ENCODE data around the gene TOX2.

Gene TOX2

DNA sequence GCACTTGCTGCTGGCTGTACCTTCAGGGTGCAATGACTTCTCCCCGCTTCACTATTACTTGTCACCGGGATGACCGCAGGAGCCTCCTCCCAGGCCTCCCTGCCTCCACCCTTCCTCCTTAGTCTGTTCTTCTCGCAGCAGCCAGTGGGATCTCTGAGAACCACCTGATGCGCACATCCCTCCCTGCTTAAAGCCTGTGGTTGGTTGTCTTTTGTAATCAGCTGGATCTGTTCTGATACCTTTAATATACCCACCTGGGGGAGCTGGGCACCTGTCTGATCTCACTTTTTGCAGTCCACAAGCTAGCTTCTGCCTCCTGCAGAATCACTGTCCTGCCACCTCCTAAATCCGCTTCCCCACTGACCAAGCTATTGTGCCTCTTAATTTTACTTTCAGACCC lies 34.6 kb downstream of the TOX2 start:
- H3K27ac ChIP-seq (ENCODE audit: insufficient read depth in 1 of 2, low read depth in 1 of 2, low read length in 2 of 2, poor library complexity in 1 of 2, severe bottlenecking in 2 of 2): no peak overlapping the region
- peaks cover 0 to 52% (median 36%) of the 10 kb centered on the region in 5 experiments for H3K27me3 ChIP-seq (replicated peaks in 2 of 5; ENCODE audit: control insufficient read depth in 4 of 5, insufficient read depth in 5 of 5, low read length in 4 of 5)
- H3K9me3 ChIP-seq (ENCODE audit: control extremely low read depth in 1 of 5, control insufficient read depth in 4 of 5, insufficient read depth in 2 of 5, low read depth in 1 of 5, low read length in 4 of 5): no peaks in the 10 kb centered on the region
- ChIA-PET POLR2A (no interaction called here), CTCF (no interaction called here)
- H3K36me3 ChIP-seq (ENCODE audit: control insufficient read depth in 4 of 4, insufficient read depth in 4 of 4, low read length in 3 of 4): no peaks in the 10 kb centered on the region
- DNase-seq: no peak
- H3K4me1 ChIP-seq (ENCODE audit: control extremely low read depth in 1 of 4, control insufficient read depth in 4 of 4, insufficient read depth in 4 of 4, low read length in 3 of 4): peaks cover 5 to 48% (median 27%) of the 10 kb centered on the region in 4 experiments
- WGBS (ENCODE audit: insufficient coverage): 96% methylated on average over 4 of the region's 6 CpGs
- no peak overlapping the region for H3K4me3 ChIP-seq (ENCODE audit: control insufficient read depth in 1 of 7, extremely low read depth in 1 of 7, insufficient read depth in 4 of 7, low read depth in 2 of 7, low read length in 6 of 7)

DNA sequence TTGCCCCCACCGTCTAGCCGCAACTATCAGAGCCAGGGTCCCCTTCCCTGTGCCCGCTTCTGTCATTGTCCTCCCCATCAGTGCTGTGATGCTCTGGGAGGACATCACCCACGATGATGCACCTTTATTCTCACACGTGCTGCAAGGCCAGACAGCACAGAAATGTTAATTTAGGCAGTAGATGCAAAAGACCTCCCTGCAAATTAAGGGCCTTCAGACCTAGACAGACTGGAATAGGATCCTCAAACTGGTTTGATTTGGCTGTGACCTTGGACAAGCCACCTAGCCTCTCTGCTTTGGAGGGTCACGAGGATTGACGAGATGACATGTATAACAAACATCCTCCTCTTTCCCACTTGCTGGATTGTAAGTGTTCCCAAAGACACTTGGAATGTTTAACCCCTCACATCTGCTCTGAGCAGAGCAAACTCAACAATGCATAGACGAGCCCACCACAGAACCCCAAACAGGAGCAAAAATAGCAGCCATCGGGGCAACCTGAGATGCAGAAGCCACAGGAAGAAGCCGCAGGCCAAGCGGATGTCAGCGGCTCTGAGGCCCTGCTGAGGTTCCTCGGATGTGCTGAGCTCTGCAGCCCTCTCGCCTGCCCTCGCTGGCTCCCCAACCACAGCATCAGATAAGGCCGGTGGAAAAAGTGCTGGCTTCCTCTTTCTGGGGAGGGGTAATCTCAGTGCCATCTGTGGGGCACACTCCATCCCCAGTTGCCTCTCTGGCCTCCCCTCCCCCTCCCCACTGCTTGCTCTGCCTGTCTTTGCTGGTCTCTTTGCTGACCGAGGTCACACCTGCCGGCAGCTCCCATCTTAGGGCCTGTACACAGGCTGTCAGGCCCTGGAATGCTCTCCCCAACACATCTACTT lies 35.3 kb downstream of the TOX2 start:
- peaks cover 0 to 54% (median 39%) of the 10 kb centered on the region in 5 experiments for H3K27me3 ChIP-seq (replicated peaks in 2 of 5; ENCODE audit: control insufficient read depth in 4 of 5, insufficient read depth in 5 of 5, low read length in 4 of 5)
- CTCF ChIA-PET: interaction anchor here (1.0 kb wide), 1 partner anchor 9 kb away, joined by 4 read pairs; no protein-coding TSS in a partner anchor
- DNase-seq: peak; percentile 81 to 97 (median 95)
- WGBS (ENCODE audit: insufficient coverage): 23% methylated on average over 13 of the region's 18 CpGs
- POLR2A ChIA-PET: interaction anchor here (0.6 kb wide), 1 partner anchor 503 kb away, joined by 3 read pairs; no protein-coding TSS in a partner anchor
- H3K36me3 ChIP-seq (ENCODE audit: control insufficient read depth in 4 of 4, insufficient read depth in 4 of 4, low read length in 3 of 4): no peaks in the 10 kb centered on the region
- no peaks in the 10 kb centered on the region for H3K9me3 ChIP-seq (ENCODE audit: control extremely low read depth in 1 of 5, control insufficient read depth in 4 of 5, insufficient read depth in 2 of 5, low read depth in 1 of 5, low read length in 4 of 5)
- H3K4me1 ChIP-seq (ENCODE audit: control extremely low read depth in 1 of 4, control insufficient read depth in 4 of 4, insufficient read depth in 4 of 4, low read length in 3 of 4): peaks cover 11 to 56% (median 34%) of the 10 kb centered on the region in 4 experiments
- peak overlapping the region in 4 of 7 experiments; percentile 5 to 32 (median 16) for H3K4me3 ChIP-seq (ENCODE audit: control insufficient read depth in 1 of 7, extremely low read depth in 1 of 7, insufficient read depth in 4 of 7, low read depth in 2 of 7, low read length in 6 of 7)
- H3K27ac ChIP-seq (ENCODE audit: insufficient read depth in 1 of 2, low read depth in 1 of 2, low read length in 2 of 2, poor library complexity in 1 of 2, severe bottlenecking in 2 of 2): no peak overlapping the region

DNA sequence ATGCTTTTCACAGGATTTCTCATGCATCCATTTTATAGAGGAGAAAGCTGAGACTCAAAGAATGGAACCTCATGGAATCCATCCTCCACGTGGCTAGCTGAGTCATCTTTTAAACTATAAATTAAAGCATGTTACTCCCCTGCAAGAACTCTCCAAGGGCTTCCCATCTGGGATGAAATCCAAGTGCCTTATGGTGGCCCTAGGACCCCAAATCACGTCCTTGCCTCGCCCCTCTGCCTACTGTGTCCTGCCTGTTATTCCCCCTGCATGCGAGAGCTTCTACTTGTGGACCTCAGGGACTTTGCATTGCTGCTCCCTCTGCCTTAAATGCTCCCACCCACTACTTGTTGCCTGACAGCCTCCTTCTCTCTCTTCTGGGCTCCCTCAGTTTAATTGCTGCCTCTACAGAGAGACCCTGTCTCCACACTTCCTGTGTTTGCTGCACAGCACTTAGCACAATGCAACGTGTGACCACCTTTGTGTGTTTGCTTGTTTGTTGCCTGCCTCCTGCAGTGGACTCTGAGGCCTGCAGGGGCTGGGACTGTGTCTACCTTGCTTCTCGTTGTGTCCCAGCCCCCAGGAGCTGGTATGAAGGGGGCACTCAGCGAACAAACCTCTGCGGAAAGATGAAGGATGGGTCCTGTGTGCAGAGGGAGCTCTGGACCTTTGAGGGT lies 39.4 kb downstream of the TOX2 start:
- peaks cover 0 to 51% (median 27%) of the 10 kb centered on the region in 5 experiments for H3K27me3 ChIP-seq (replicated peaks in 2 of 5; ENCODE audit: control insufficient read depth in 4 of 5, insufficient read depth in 5 of 5, low read length in 4 of 5)
- H3K4me1 ChIP-seq (ENCODE audit: control extremely low read depth in 1 of 4, control insufficient read depth in 4 of 4, insufficient read depth in 4 of 4, low read length in 3 of 4): peaks cover 13 to 60% (median 45%) of the 10 kb centered on the region in 4 experiments
- POLR2A ChIA-PET: interaction anchor here (0.6 kb wide), 1 partner anchor 600 kb away, joined by 3 read pairs; no protein-coding TSS in a partner anchor
- WGBS (ENCODE audit: insufficient coverage): 79% methylated on average over 7 of the region's 8 CpGs
- no peak for DNase-seq
- peaks cover 0 to 7% (median 3%) of the 10 kb centered on the region in 5 experiments for H3K9me3 ChIP-seq (ENCODE audit: control extremely low read depth in 1 of 5, control insufficient read depth in 4 of 5, insufficient read depth in 2 of 5, low read depth in 1 of 5, low read length in 4 of 5)
- no peak overlapping the region for H3K4me3 ChIP-seq (ENCODE audit: control insufficient read depth in 1 of 7, extremely low read depth in 1 of 7, insufficient read depth in 4 of 7, low read depth in 2 of 7, low read length in 6 of 7)
- no peak overlapping the region for H3K27ac ChIP-seq (ENCODE audit: insufficient read depth in 1 of 2, low read depth in 1 of 2, low read length in 2 of 2, poor library complexity in 1 of 2, severe bottlenecking in 2 of 2)
- H3K36me3 ChIP-seq (ENCODE audit: control insufficient read depth in 4 of 4, insufficient read depth in 4 of 4, low read length in 3 of 4): no peaks in the 10 kb centered on the region
- CTCF ChIA-PET: interaction anchor here (0.7 to 5.0 kb wide), 3 partner anchors 9 to 200 kb away, joined by 3 to 19 read pairs (median 4); no protein-coding TSS in a partner anchor

DNA sequence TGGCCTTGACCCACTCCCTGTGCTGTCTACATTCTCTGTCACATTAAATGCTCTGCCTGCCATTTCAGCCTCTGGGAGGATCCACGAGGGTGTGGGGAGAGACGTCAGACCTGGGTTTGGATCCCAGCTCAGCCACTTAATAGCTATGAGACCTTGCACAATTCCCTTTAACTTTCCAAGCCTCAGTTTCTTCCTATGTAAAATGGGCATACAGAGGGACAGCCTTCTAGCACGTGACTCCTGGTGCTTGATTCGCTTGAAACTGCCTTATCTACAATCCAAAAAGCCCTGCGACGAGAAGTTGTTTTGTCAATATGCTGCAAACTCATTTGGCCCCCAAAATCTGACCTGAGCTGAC lies 40.0 kb downstream of the TOX2 start:
- Histone ChIP-seq H3K9me3 (ENCODE audit: control extremely low read depth in 1 of 5, control insufficient read depth in 4 of 5, insufficient read depth in 2 of 5, low read depth in 1 of 5, low read length in 4 of 5) (peaks cover 0 to 7% (median 3%) of the 10 kb centered on the region in 5 experiments), H3K27me3 (replicated peaks in 2 of 5; ENCODE audit: control insufficient read depth in 4 of 5, insufficient read depth in 5 of 5, low read length in 4 of 5) (peaks cover 0 to 55% (median 28%) of the 10 kb centered on the region in 5 experiments), H3K4me1 (ENCODE audit: control extremely low read depth in 1 of 4, control insufficient read depth in 4 of 4, insufficient read depth in 4 of 4, low read length in 3 of 4) (peaks cover 13 to 60% (median 44%) of the 10 kb centered on the region in 4 experiments), H3K36me3 (ENCODE audit: control insufficient read depth in 4 of 4, insufficient read depth in 4 of 4, low read length in 3 of 4) (no peaks in the 10 kb centered on the region), H3K27ac (ENCODE audit: insufficient read depth in 1 of 2, low read depth in 1 of 2, low read length in 2 of 2, poor library complexity in 1 of 2, severe bottlenecking in 2 of 2) (no peak overlapping the region), H3K4me3 (ENCODE audit: control insufficient read depth in 1 of 7, extremely low read depth in 1 of 7, insufficient read depth in 4 of 7, low read depth in 2 of 7, low read length in 6 of 7) (peak overlapping the region in 1 of 7 experiments; percentile 55)
- DNase-seq: no peak
- WGBS (ENCODE audit: insufficient coverage): 100% methylated on average over 2 of the region's 6 CpGs
- CTCF ChIA-PET: interaction anchor here (0.7 to 5.0 kb wide), 5 partner anchors 9 to 205 kb away, joined by 3 to 19 read pairs (median 3); no protein-coding TSS in a partner anchor
- POLR2A ChIA-PET: no interaction called here

DNA sequence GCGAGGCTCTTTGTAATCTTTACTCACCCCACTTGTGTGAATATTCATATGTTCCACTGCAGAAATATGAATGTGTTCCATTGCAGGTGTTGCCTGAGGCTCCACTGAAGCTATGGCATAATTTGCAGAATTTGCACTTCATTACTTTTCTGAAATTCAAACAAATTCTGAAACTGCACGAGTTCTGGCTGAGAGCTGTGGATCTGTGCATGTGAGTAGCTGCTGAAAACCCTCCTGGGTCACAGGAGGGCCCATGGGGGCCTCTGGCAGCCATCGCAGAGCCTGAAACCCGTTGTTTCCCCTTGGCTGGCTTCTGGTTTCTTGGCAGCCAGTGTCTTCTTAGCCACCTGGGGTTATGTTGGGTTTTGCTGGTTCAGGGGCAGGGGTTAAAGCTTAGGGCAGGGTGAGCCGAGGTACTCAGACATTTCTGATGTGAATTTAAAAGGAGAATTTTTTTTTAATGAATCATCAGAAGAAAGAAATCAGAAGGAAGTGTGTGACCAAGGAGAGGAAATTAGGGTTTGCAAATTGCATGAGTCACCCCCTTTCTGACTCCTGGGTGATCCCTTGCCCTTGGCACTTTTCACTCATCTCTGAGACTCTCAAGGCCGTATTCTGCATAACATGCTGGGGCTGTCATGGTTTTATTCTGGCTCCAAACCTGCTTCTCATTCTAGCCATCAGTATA lies 40.6 kb downstream of the TOX2 start:
- peak; percentile 84 to 96 (median 93) for DNase-seq
- H3K4me1 ChIP-seq (ENCODE audit: control extremely low read depth in 1 of 4, control insufficient read depth in 4 of 4, insufficient read depth in 4 of 4, low read length in 3 of 4): peaks cover 11 to 60% (median 40%) of the 10 kb centered on the region in 4 experiments
- WGBS (ENCODE audit: insufficient coverage): 0% methylated on average over 5 of the region's 6 CpGs
- CTCF ChIA-PET: interaction anchor here (0.7 to 5.0 kb wide), 4 partner anchors 8 to 205 kb away, joined by 3 to 19 read pairs (median 4); no protein-coding TSS in a partner anchor
- H3K4me3 ChIP-seq (ENCODE audit: control insufficient read depth in 1 of 7, extremely low read depth in 1 of 7, insufficient read depth in 4 of 7, low read depth in 2 of 7, low read length in 6 of 7): peak overlapping the region in 3 of 7 experiments; percentile 15 to 55 (median 52)
- POLR2A ChIA-PET: no interaction called here
- H3K27me3 ChIP-seq (replicated peaks in 2 of 5; ENCODE audit: control insufficient read depth in 4 of 5, insufficient read depth in 5 of 5, low read length in 4 of 5): peaks cover 0 to 60% (median 28%) of the 10 kb centered on the region in 5 experiments
- H3K36me3 ChIP-seq (ENCODE audit: control insufficient read depth in 4 of 4, insufficient read depth in 4 of 4, low read length in 3 of 4): no peaks in the 10 kb centered on the region
- peaks cover 0 to 7% (median 3%) of the 10 kb centered on the region in 5 experiments for H3K9me3 ChIP-seq (ENCODE audit: control extremely low read depth in 1 of 5, control insufficient read depth in 4 of 5, insufficient read depth in 2 of 5, low read depth in 1 of 5, low read length in 4 of 5)
- no peak overlapping the region for H3K27ac ChIP-seq (ENCODE audit: insufficient read depth in 1 of 2, low read depth in 1 of 2, low read length in 2 of 2, poor library complexity in 1 of 2, severe bottlenecking in 2 of 2)

DNA sequence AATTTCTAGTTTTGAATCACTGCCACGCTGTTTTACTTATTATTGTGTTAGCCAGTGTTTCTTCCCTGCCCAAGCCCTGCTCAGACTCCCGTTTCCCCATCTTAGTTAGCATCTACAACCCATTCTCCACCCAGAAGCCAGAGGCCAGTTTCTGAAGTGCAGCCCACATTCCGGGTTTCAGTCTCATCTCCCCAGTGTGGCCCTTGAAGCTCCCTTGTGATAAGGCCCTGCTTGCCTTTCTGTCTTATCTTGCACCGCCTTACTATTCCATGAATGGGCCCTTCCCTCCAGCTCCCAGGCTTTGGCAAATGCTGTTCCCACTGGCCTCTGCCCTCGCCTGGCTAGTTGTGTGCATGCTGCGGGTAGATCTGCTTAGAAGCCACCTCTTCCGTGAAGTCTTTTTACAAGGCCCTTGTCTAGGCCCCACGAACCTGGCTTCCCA lies 41.1 kb downstream of the TOX2 start:
- CTCF ChIA-PET: interaction anchor here (5.0 kb wide), 1 partner anchor 14 kb away, joined by 19 read pairs; no protein-coding TSS in a partner anchor
- H3K27ac ChIP-seq (ENCODE audit: insufficient read depth in 1 of 2, low read depth in 1 of 2, low read length in 2 of 2, poor library complexity in 1 of 2, severe bottlenecking in 2 of 2): no peak overlapping the region

More for the DNA sequence above, 41.1 kb downstream of the TOX2 start:
- DNase-seq: no peak
- H3K9me3 ChIP-seq (ENCODE audit: control extremely low read depth in 1 of 5, control insufficient read depth in 4 of 5, insufficient read depth in 2 of 5, low read depth in 1 of 5, low read length in 4 of 5): peaks cover 0 to 7% (median 3%) of the 10 kb centered on the region in 5 experiments
- no peaks in the 10 kb centered on the region for H3K36me3 ChIP-seq (ENCODE audit: control insufficient read depth in 4 of 4, insufficient read depth in 4 of 4, low read length in 3 of 4)
- WGBS (ENCODE audit: insufficient coverage): 63% methylated on average over 4 of the region's 8 CpGs
- peaks cover 0 to 66% (median 28%) of the 10 kb centered on the region in 5 experiments for H3K27me3 ChIP-seq (replicated peaks in 2 of 5; ENCODE audit: control insufficient read depth in 4 of 5, insufficient read depth in 5 of 5, low read length in 4 of 5)
- peaks cover 8 to 56% (median 35%) of the 10 kb centered on the region in 4 experiments for H3K4me1 ChIP-seq (ENCODE audit: control extremely low read depth in 1 of 4, control insufficient read depth in 4 of 4, insufficient read depth in 4 of 4, low read length in 3 of 4)
- peak overlapping the region in 2 of 7 experiments; percentile 8 to 15 for H3K4me3 ChIP-seq (ENCODE audit: control insufficient read depth in 1 of 7, extremely low read depth in 1 of 7, insufficient read depth in 4 of 7, low read depth in 2 of 7, low read length in 6 of 7)
- POLR2A ChIA-PET: interaction anchor here (0.7 kb wide), 1 partner anchor 768 kb away, joined by 4 read pairs; no protein-coding TSS in a partner anchor

Measured in common myeloid progenitor, CD34-positive (primary cell).